ENCODE results near the gene TBC1D22A.

The TBC1D22A gene

DNA sequence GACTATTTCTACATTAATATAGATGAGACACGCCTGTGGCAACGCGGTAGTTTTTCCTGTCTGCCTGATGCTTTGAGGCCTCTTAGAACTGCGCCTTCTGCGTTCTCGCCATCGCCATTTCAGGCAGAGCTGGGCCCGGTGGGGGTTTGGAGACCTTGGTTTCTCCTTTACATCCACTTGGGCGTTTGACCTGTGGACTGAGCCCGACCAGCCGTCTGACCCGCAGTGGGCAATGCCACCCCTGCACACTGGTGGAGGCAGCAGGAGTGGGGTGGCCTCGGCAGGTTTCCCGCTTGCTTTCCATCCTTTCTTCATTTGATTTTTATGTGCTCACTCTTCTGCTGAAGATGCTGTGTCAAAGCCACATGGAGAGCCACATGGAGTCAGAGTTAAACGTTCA is 130.4 kb downstream of the TBC1D22A start:
- DNase-seq, result no peak

DNA sequence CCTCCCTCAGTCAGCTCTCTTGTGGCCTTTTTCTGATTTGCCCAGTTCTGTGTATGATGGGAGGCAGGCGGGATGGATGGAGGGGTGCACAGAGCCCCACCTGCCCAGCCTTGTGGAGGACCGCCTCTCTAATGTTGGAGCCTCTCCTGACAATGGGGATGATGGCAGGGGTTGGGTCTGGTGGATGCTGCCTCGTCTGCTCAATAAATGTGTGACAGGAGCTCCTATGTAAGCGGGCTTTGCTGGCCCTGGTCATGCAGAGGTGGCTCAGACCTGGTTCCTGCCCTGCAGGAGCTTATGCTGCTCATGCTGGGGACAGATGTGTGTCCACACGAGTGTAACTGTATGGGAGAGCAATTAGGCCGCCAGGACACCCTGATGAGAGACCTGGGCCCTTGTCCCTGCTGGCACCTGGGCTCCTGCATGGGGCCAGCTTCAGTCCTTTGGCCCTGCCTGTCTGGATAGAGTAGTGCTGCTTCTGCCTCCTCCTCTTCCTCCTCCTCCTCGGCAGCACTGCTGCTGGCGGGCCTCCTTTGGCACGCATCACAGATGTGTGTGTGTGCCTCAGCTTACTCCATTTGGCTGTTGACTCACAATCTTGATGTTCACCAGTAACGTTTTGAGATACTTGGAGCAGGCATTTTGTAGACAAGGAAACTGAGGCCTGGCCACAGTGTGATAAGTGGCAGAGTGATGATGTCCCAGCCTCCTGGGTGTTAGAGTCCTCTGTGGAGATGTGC is 131.0 kb downstream of the TBC1D22A start:
- DNase-seq, result no peak

DNA sequence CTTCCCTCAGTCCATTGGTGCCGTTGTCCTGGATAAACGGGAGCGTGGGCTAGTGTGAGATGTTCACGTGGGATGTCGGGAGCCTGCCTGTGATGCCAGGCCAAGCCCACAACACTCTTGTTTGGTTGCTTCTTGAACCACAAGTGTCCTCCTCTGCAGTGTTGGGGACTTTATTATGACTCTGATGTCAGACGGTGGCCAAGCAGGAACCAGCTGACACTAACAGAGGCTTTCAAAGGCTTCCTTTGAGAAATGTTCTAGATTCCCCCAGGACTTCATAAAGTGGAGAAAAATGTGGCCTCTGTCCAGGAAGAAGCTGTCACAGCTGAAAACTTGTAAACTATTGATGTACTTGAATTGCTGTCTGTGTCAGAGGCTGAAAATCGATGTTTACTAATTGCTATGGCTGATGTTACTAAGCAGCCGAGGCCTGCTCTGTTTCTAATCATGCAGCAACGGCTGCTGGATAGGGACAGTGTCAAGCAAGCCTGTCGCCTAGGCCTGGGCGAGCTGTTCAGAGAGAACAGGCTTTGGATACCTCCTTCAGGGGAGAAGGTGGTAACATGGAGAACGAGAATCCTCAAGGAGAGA is 131.7 kb downstream of the TBC1D22A start:
- no peak for DNase-seq

DNA sequence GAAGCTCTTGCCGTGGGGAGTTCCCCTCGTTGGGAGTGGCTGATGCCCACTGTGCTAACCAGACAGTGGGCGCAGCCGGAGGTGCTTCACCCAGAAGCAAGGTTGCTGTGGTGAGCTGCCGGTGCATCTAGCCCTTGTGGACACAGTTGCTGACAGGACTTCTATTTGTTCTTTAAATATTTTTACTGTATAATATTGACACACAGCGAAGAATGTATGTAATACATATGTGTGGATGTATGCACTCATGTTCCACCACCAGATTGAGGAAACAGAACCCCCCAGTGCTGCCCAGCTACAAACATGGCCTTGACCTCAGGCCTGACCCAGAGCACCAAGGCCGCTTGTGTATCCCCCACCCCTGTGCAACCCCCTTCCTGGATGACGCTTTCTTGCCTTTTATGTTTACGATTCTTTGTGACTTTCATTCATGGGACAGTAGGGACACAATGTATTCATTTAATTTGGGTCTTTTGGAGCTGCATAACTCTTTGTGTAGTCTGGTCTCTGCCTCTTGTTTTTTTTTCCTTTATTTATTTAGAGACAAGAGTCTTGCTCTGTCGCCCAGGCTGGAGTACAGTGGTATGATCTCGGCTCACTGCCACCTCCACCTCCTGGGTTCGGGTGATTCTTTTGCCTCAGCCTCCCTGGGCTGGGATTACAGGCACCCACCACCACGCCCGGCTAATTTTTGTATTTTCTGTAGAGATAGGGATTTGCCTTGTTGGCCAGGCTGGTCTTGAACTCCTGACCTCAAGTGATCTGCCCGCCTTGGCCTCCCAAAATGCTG is 132.6 kb downstream of the TBC1D22A start:
- no peak for DNase-seq

DNA sequence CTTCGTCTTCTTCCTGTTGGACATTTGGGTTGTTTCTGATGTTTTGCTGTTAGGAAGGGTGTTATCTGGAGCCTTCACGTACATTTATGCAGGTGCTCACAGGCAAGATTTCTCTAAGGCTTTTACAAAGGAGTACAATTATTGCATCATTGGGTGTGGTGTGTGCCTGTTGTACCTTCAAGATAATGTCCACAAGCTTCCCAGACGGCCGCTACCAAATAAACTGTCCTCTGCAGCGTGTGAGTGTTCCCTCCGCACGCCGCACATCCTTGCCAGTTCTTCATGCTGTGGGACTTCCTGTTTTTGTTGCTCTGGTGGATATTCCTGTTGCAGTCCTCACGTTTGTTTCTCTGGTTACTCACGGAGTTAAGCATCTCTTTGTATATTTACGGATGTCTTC is 133.3 kb downstream of the TBC1D22A start:
- DNase-seq, result no peak

DNA sequence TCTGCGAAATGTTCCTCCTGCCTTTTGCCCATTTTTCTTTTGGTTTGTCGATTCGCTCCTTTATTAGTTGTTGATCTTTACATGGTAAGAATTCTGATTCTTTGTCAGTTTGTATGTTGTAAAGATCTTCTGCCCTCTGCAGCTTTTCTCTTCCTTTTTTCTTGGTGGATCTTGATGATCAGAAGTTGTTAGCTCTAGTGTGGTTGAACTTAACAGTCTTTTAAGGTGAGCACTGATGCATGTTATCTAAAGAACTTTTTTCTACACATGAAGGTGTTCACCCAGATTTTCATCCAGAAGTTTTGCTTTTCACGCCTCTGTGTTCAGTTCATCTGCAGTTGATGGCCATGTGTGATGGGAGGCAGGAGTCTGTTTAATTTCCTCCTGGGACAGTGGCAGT is 133.7 kb downstream of the TBC1D22A start:
- DNase-seq, result no peak

DNA sequence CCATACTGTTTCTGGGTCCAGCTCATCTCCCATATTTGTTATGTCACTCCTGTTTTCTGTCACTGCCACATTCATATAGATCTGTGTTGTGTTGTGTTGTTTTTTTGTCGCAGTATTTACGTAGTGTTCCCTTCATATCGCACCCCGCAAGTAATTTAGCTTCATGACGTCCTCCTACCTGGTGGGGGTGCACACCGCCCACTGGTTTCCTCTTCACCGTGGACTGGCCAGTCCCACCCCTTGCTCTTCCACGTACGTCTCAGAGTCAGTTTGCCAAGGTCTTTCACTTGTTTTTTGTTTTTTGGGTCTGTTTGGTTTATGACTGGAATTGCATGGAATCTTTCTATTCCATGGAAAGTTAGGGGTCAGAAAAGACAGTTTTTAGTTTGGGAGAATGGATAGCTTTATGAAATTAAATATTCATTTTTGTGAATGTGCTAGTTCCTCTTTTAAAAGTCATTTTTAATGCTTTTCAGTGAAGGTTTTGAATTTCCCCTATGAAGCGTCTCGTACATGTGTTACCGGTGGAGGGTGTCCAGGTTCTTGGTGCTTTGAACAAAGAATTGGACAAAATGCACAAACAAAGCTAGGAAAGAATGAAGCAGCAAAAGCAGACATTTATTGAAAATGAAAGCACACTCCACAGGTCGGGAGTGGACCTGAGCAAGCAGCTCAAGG is 134.3 kb downstream of the TBC1D22A start:
- no peak for DNase-seq

DNA sequence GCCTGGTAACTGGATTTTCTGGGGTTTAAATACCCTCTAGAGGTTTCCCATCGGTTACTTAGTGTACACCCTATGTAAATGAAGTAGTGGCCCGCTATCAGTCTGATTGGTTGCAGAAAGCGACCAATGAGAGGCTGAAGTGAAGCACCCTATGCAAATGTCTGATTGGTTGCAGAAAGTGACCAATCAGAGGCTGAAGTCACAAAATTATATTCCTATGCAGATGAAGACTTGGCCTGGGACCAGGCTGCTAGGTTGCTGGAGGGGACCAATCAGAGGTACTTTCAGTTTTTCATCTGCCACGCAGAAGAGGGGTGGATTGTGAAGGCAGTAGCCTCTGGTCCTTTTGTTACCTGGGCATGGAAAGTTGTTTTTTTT is 134.8 kb downstream of the TBC1D22A start:
- DNase-seq, result no peak

DNA sequence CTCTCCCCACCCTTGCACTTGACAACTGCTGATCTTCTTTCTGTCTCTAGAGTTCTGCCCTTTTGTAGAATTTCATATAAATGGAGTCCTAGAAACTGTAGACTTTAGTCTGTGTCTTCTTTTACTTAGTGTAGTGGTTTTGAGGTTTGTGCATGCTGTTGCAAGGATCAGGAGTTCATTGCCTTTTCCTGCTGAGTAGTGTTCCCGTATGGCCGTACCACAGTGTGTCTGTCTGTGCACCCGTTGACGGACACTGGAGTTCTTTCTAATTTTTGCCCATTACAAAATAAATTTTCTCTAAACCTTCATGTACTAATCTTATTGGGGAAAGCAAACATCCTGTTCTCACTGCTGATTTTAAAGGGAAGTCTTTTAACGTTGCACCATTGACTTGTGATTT is 138.1 kb downstream of the TBC1D22A start:
- DNase-seq, result no peak

DNA sequence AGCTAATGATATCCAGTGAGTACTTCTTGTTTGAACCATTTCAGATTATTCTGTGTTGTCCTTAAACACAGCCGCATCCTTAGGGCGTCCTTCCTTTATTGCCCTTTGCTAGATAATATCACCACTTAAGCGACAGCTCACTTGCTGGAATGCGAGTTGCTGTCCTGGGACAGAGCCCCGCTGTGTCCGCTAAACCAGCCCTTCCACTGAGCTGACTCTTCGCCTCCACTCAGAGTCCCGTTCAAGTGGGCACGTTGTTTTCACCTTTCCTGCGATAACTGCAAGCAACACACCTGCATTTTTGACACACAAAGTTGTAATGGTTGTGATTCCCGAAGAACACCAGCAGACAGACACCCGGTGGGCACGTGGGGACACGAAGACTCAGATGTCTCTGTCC is 140.0 kb downstream of the TBC1D22A start:
- no peak for DNase-seq

DNA sequence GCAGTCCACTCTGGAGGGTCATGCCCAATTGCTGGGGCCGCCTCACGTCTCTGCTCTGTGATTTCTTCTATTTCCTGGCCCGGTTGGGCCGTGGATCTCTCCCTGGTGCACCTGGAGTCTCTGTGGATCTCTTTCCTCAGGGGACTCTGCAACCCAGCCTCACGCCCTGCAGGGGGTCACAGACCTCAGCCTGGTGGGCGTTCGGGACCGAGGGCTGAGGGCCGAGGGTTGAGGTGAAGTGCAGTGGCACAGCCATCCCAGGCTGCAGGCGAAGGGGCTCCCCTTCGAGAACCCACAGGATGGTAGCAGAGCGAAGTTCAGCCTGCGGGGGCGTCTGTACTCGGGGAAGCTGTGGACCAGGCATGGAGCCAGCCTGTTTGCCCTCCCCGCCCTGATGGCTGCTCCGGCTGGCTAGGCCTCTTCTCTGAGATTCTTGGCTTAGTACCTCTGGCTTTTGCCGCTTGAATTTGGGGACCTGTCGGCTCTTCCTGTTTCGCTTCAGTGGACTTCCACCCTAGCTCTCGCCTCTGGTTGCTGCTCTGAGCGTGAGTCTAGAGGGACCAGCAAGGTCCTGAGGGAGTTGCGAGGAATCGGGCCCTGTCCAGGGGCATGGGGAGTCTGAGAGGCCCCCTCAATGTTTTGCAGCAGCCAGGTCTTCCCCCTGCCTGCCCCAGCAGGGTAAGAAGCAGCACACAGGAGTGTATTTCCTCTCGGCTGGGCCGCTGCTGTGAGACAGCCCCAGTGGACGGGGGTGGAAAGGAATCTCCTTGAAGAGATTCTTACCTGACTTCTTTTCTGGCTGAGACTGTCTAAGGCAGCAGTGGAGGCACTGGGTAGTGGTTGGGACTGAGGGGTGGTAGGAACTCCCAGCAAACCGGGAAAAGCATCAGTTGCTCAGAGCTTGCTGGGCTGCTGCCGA is 140.8 kb downstream of the TBC1D22A start:
- DNase-seq, result no peak

DNA sequence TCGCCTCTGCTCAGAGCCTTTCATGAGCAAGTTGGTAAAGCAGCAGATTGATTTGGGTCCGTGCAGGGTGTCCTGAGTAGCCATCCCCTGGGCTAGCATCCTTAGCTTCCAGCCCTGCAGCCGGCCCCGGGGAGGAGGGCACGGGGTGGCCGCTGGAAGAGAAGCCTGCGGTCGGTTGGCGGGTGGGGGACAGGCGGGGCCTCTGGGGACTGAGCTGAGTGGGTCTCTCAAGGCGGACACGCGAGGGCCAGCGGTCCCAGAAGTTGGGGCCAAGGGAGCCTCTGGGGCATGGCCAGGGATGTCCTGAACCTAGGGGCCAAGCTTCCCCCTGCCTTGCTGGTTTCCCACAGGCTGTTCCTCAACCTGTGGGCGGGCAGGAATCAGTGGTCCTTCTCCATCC is 143.0 kb downstream of the TBC1D22A start:
- DNase-seq, result no peak

DNA sequence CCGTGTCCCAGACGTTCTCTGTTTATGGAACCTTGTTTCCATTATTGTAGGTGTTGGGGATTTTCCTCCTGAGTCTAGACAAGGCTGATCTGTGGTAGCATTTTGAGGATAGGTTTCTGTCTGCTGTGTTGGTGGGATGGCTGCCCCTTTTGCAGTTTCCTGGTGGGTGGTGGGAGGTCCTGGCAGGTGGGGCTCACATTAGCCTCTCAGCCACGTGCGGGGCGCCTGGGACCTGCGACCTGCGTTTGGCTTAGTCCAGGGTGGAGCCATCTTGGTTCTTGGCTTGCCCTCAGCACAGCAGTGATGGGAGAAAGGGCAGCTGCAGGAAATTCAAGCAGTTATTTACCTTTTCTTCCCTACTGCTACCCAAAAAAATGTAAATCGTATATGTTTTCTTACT is 143.4 kb downstream of the TBC1D22A start:
- no peak for DNase-seq

DNA sequence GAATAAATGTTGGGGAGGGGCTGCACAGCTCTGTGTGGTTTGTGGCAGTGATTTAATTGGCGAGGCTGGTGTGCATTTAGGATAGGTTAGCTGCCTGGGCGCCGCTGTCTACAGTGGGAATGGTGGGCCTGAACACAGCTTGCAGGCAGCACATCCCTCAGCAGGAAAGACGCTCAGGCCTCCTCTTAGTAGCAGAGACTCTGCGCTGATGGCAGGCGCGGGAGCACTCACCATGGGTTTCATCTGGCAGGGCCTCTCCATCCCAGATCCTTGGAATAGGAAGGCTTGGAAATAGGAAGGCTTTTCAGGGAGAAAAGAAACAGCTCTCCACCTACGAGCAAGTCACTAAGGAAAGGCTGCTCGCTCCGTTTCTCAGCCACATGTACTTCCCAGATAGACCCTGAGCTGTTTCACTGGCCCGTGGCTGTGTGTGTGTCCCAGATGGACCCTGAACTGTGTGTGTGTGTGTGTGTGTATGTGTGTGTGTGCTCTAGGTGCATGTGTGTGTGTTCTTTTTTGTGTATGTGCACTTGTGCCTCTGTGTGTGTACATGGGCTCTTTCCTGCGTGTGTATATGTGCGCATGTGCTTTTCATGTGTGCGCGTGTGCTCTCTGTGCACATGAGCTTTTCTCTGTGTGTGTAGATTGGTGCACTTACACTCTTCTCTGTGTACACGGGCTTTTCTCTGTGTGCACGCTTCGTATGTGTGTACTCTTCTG is 144.0 kb downstream of the TBC1D22A start:
- DNase-seq, result no peak

DNA sequence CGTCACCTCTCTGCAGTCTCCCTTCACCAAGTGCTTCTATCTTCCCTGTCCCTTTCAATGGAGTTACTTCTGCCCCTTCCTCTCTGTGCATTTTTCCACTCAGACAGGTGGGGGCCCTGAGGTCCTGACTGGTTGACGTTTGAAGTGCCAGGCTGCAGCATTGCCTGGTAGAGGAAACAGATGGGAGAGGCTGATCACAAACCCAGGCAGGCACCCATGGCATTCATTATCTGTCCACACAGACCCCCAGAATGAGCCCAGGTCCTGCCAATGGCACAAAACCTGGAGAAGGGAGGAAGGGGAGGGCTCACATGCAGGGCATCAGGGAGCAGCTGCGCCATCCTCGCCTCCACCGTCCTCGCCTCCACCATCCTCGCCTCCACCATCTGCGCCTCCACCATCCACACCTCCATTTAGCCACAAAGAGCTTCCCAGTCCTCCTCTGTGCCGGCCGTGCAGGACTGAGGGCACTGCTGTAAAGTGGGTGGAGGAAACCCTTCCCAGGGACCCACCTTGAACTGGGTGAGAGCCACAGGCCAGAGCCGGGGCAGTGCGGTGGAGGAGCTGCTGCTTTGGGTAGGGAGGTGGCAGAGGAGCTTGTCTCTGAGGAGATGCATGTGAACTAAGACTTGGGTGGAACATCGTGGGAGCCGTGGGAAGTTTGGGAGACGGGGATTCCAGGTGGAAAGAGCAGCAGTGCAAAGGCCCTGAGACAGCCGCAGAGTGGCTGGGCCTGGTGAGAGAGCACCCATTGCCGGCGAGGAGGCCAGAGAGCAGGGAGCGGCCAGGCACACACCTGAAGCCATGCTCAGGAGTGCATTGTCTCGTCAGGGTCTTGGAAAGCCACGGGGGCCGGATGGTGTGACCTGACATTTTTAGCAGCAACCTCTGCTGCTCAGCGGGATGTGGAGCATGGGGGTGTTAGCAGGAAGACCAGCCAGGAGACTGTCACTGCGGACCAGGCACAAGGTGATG is 145.1 kb downstream of the TBC1D22A start:
- no peak for DNase-seq

DNA sequence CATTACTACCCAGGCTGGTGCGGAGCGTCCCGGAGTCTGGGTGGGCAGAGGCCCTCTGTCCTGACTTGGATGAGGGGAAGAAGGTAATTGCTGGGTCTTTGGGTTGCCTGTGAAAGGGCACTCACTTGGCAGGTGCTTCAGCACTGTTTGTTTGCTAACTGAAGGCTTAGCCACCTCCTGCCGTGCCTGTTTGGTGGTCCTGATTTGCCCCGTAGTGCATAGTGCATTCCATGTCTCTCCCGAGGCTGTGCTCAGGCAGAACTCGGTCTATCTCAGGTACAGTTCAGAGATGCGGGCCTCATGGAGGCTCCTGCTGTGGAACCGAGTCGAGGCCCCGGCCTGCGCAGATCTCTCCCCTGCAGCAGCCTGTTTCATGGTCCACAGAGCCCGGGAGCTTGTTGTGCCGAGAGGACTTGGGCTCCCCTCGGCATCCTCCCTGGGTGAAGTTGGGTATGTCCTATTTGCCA is 146.2 kb downstream of the TBC1D22A start:
- no peak for DNase-seq

DNA sequence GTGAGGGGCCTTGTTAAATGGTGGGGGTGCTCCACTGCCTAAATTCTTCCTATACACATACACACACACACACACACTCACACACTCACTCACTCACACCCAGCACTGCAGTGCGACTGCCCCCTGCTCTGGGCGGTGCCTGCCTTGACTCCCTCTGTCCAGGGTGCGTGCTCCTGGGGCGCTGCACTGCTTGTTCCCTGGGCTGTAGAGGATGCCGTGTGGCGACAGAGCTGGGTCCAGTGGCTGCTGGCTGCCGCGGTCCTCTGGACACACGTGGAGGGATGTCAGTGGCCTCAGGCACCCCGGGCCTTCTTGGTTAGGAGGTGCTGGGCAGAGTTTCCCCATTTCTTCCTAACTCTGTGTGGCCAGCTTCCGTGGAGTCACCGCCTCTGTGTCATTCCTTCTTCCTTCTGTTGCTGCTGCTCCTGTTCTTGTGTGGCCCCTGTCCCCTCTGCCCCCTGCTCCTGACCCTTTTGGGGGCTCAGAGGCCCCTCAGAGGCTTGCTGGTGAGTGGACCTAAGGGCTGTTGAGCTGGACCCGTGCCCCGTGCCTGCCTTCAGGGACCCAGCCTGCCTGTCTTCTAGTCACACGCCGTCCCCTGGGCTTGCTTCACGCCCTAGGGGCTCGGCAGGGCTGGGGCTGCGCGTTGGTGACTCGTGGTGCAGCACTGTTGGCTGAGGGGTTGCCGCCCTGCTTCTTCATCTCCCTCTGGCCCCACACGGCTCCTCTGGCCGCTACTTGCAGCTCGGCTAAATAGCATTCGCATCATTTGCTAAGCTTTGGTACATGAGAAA is 147.0 kb downstream of the TBC1D22A start:
- no peak for DNase-seq

DNA sequence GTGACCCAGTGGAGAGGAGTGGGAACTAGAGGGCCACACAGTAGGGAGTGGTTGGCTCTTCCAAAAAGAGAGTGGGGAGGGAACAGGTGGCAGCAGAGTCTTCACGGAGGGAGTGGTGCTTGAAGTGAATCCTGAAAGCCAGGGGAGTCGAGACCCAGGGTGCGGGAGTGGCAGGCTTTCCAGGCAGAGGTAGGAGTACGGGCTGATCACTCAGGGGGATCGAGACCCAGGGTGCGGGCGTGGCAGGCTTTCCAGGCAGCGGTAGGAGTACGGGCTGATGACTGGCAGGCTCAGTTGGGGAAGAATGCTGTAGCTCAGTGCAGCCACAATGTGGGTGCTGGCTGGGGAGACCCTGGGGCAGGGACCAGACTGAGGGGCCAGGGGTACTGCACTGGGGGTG is 148.2 kb downstream of the TBC1D22A start:
- DNase-seq, result no peak

DNA sequence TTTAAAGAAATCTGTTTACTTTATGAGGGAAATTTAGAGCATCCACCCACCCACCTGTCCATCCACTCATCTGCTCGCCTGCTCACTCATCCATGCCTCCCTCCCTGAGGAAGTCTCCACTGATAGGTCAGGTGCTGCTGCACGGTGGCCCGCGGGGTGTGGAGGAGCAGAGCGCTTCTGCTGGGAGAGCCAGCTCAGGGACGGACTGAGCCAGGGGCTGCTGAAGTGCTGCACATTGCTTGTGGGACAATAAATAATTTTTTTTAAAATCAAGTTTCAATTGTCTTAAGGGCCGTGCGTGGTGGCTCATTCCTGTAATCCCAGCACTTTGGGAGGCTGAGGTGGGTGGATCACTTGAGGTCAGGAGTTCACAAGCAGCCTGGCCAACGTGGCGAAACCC is 148.9 kb downstream of the TBC1D22A start:
- DNase-seq, result no peak

DNA sequence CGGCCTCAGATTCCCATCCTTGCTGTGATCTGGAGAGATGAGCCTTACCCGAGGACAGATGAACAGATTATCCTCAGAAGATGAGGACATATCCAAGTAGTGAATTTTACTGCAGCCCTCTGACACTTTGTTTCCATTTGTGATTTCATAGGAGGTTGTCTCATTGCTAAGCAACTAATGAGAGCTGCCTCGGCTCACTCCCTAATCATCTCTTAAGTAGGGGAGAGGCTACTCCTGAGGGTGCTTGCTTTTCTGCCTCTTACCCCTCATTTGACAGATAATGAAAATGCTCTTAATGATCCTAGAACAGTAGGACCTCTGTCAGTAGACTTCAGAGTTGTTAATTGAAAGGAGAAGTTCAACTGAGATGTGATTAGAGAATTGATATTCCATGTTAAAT is 150.9 kb downstream of the TBC1D22A start:
- no peak for DNase-seq

Data from activated CD4-positive, alpha-beta T cell treated with anti-CD3 and anti-CD28 coated beads, Interleukin-2, amount 50 U/mL, for 1 hour (primary cell).